Stimulated activated CD4-positive, alpha-beta T cell treated with anti-CD3 and anti-CD28 coated beads, Interleukin-4, amount 100 ng/mL, for 1 hour (primary cell): Measurements from ENCODE around the gene MRPL14.

Experiments
- DNase-seq: peaks from one replicate; pipeline ENCODE4 v3.0.0-alpha.2; 2020

Gene MRPL14

DNA sequence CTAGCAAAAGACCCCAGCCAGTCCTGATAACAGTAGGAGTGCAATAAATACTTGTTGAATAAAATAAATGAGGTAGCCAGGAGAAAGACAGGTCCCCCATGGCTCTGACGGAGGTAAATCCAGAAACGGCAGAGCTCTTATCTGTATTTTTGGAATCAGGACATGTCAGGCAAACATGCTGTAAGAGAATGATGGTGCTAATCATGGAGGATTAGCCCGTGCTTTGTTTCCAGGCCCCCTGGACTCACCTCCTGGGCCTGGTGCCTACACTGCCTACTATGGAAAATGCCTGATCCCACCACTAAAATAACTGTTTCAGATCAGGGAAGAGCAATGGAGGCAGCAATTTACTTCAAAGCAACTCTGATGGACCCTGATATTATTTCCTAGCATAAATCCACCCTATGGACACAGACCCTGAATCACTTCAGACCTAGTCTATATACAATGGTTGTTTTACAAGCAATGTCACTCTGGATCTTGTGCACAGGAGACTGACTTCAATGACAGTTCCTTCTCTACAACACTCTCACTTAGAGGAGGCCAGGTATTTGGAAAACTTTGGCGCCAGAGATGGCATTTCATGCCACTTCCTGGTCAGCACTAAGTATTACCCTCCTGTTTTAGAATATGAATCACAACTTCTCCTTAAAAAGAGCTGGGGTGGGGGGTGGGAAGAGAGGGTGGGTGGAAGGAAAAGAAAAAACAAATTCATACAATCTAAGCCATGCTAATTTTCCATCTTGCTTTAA is 6.4 kb downstream of the MRPL14 start:
- DNase-seq, result no peak

- DNase-seq, result no peak
Observed at GRCh38 chr6:44119704-44120262, 7.5 kb downstream of the MRPL14 start.

- no peak for DNase-seq
Observed at GRCh38 chr6:44117397-44118128, 9.7 kb downstream of the MRPL14 start.

DNA sequence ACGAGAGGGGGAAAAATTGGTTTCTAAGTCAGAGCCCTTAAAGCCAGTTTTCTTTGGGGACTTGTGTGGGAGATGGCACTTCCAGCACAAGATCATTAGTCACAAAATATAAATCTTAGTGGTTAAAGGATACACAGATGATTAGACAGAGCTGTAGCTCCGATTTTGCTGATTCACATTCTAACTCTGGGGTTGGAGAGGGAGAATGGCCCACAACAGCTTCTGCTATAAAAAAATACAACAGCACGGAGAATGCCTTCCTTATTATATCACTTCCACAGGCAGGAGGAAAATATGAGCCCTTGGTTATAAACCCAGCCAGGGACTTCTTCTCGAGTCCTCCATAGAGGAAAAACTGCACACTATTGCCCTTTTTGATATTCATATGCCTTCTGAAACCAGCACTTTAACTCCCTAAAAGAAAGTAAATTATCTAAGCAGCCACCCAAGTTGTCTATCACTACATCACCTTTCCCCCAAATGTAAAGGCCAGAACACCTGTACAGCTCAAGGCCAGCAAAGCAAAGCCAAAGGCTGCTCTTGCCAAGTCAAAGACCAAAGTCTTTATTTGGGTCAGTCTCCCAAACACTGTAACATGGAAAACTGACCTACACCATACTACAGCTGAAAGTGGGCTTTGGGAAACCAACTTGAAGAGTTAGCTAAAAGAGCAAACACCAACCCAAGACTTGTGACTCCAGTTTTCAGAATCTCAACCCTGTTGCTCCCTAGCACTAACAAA is 10.4 kb downstream of the MRPL14 start:
- no peak for DNase-seq

DNA sequence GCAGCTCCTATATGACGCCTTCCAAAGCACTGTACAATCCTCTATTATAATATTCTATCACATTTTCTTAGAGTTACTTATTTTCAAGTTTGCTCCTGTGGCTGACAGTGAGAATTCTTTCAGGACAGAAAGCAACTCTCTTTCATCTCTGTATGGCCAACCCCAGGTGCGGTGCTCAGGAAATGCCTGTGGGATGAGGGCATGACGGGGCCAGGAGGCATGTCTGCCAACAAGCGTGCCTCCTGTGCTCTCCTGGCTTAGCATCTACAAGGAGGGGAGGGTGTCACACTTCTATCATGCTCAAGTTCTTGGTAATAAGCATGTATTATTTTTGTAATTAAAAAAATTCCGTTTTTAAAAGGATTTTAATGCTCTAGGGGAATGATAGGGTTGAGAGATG is 11.4 kb downstream of the MRPL14 start:
- DNase-seq, result no peak

DNA sequence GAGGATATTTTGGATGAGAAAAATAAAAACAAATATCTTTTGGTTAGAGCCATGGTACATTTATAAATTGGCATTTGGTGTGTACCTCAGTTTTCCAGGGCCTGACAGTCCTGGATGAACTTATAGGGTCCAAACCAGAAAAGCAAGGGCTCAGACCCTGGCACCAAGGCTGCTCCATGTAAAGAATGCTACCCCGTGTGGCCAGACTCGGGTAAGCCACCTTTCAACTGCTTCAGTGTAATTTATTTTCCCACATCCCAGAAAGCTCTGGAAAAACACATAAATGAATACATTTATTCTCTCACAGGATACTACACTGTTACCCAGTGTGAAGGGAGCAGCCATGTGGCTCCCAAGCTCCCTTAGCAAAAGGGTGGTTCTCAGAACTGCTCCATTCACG is 13.8 kb downstream of the MRPL14 start:
- DNase-seq, result no peak

- DNase-seq, result no peak
Observed at GRCh38 chr6:44111434-44112417, 15.5 kb downstream of the MRPL14 start.

- no peak for DNase-seq
Observed at GRCh38 chr6:44110966-44111365, 16.3 kb downstream of the MRPL14 start.

- no peak for DNase-seq
Observed at GRCh38 chr6:44110005-44110676, 17.1 kb downstream of the MRPL14 start.

GRCh38 chr6:44109212-44109611 is 18.0 kb downstream of the MRPL14 start:
- no peak for DNase-seq

GRCh38 chr6:44108471-44108870 is 18.8 kb downstream of the MRPL14 start:
- no peak for DNase-seq

GRCh38 chr6:44107017-44107416 is 20.2 kb downstream of the MRPL14 start:
- no peak for DNase-seq

DNA sequence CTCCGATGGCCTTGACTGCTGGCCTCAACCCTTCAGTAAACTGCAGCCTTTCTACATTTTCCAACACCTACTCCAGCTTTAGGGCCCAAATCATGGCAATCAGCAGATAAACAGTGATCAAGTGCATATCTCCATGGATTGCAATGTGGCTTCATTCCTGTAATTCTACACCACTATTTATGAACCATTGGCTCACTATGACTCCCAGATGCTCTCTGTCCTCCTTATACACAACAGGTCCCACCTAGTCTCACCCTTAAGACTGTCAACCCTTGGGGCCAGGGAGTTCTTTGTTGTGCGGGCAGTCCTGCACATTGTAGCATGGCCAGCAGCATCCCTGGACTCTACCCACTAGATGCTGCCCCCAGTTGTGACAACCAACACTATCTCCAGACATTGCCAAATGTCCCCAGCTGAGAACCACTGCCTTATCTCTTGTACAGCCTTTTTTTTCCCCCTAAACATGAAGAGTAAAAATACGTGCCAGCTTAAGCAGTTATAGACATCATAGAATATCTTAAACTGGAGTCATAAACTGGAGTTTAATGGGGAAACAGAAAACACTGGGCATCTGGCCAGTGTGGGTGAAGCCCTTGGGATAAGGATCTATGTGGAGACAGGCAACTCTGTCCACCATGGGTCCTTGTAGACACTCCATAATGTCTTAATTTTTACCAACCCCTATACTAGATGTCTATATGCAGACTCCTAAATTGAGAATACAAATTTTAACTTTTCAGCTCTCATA is 21.1 kb downstream of the MRPL14 start:
- no peak for DNase-seq

DNA sequence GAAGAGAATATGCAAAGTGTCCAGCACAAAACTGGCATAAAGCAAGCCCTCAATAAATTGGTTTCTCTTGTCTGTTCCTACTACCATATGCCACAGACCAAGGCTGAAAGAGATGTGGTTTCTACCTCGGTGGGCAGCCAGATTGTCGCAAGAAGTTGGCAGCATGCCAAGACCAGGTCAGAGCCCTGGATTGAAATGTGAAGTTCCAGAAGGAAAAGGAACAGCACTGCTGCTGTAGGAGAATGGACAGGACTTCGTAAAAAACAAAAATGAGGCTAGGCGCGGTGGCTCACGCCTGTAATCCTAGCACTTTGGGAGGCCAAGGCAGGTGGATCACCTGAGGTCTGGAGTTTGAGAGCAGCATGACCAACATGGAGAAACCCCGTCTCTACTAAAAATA is 22.1 kb downstream of the MRPL14 start:
- DNase-seq, result no peak

GRCh38 chr6:44104481-44105021 is 22.7 kb downstream of the MRPL14 start:
- DNase-seq, result no peak

GRCh38 chr6:44102527-44102926 is 24.7 kb downstream of the MRPL14 start:
- DNase-seq, result no peak

- DNase-seq, result no peak
Observed at GRCh38 chr6:44101832-44102231, 25.4 kb downstream of the MRPL14 start.

DNA sequence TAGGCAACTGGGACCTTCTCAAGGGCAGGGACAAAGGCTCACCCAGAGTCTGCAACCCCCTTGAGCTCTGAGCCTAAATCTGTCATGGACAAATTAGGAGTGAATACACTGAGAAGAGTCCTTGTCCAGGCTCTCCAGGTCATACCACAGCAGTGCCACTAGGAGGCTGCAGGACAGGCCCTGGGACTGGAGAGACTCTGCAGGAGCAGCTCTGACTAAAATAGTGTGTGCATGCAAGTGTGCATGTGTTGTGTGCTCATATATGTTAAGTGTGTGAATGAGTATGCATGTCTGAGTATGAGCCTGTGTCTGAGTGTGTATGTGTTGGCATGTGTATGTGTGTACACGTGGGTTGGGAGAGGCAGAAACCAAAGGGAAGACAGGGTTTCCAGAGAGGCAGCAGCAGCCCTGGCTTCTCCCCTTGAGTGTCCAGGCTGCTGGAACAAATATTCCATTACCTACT is 27.1 kb downstream of the MRPL14 start:
- no peak for DNase-seq

- DNase-seq, result no peak
Observed at GRCh38 chr6:44099192-44099591, 28.1 kb downstream of the MRPL14 start.

DNA sequence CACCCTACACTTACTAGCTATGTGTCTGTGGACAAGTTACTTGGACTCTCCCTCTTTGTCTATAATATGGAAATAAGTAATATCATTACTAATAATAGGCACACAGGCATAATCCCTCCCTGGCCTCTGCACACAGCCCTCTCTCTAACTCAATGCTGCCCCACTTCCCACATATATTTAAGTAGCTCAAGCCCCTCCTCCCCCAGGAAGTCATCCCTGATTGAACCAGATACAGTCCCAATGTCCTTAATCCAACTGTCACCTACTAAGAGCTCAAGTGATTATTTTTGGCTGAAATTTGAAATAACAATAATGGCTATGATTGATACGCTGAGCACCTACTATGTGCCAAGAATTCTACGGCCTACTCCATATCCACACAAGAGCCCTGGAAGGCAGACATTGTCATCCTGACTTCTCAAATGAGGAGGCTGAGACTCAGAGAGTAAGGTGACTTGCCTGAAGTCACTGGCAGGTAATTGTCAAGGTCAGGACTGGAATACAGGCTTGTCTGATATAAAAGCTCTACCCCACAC is 29.4 kb downstream of the MRPL14 start:
- DNase-seq, result no peak
